Right atrium auricular region (tissue), 2 donors: ENCODE data around the gene MAFF. TPM values are rescaled to one million over a fixed set of nuclear protein-coding genes. Genes with fewer than 3 reads are reported as not detected.
A peak's percentile ranks its signal among the peaks of the same experiment; 100 is the strongest.
"Not testable (repeated sequence)": the region's sequence is repeated elsewhere in the genome, so short reads cannot be mapped to it uniquely, and the experiment has no call there.

ENCODE experiments used
- DNase-seq: peaks from one replicate; pipeline ENCODE4 v3.0.0-alpha.2; 2019; ENCODE audit warnings: low spot score
- H3K27ac ChIP-seq, 2 donors: fragments of 200-600 bp; sonication (generic); 1 replicate in 1 of 2; 2 replicates in 1 of 2; pipeline ENCODE4 v1.5.1; 2016 to 2019
- H3K27me3 ChIP-seq, 2 donors: fragments of 200-600 bp; sonication (generic); one replicate each; pipeline versions ENCODE4 v1.5.1 to v1.6.0; 2017 to 2019
- H3K36me3 ChIP-seq: fragments of 200-600 bp; sonication (generic); one replicate; pipeline ENCODE4 v1.5.1; 2016
- H3K4me1 ChIP-seq, 2 donors: fragments of 200-600 bp; sonication (generic); one replicate each; pipeline versions ENCODE4 v1.5.1 to v1.6.0; 2017 to 2019
- H3K4me3 ChIP-seq, 2 donors: fragments of 200-600 bp; sonication (generic); 1 replicate in 1 of 2; 2 replicates in 1 of 2; pipeline ENCODE4 v1.5.1; 2017 to 2019; ENCODE audit warnings: mild to moderate bottlenecking in 1 of 2, moderate library complexity in 1 of 2
- H3K9me3 ChIP-seq, 2 donors: fragments of 200-600 bp; sonication (generic); one replicate each; pipeline ENCODE4 v1.5.1; 2019
- CTCF ChIP-seq, 2 donors: fragments of 200-600 bp; sonication (generic); IDR thresholded peaks; one replicate each; pipeline ENCODE4 v1.5.1; 2019; ENCODE audit warnings: antibody characterized with exemption in 2 of 2
- total RNA-seq, 2 donors: library from RNA; depleted of rRNA; stranded (reverse); fragments of >200 nt; gene quantifications; one replicate each; pipeline ENCODE4 v1.1.0, GENCODE V29; 2016

MAFF gene
- total RNA-seq, result 10 to 100 TPM; 24.8 to 43.5 TPM

GRCh38 chr22:38201711-38202436 lies at the start of gene MAFF:
Gene MAFF (plus strand): TSS chr22:38201994. CDS start chr22:38213854, 11,860 bp downstream.
- no peak for TF ChIP-seq CTCF (IDR thresholded peaks at IDR 0.05)
- H3K4me1 ChIP-seq, result peaks cover 0 to 27% of the 10 kb centered on the region in 2 donors

GRCh38 chr22:38153821-38154562 lies 47.8 kb upstream of the MAFF start:
- Histone ChIP-seq H3K4me1 (no peaks in the 10 kb centered on the region), H3K4me3 (no peak overlapping the region), H3K9me3 (no peaks in the 10 kb centered on the region), H3K27me3 (no peaks in the 10 kb centered on the region), H3K27ac (no peak overlapping the region), H3K36me3 (no peaks in the 10 kb centered on the region)
- DNase-seq, result no peak
- no peak for TF ChIP-seq CTCF (IDR thresholded peaks at IDR 0.05)

More at GRCh38 chr22:38201711-38202436, at the start of gene MAFF:
- peak; percentile 98 for DNase-seq
- H3K4me3 ChIP-seq, result peak within 1 kb of the TSS; percentile 91 to 95
- no peaks in the 10 kb centered on the region for H3K9me3 ChIP-seq
- H3K27me3 ChIP-seq, result no peaks in the 10 kb centered on the region
- H3K36me3 ChIP-seq, result no peaks in the 10 kb centered on the region
- peak within 1 kb of the TSS; percentile 100 for H3K27ac ChIP-seq

GRCh38 chr22:38154563-38154915 lies 47.3 kb upstream of the MAFF start:
- H3K4me1 ChIP-seq, H3K4me3 ChIP-seq, H3K27me3 ChIP-seq, H3K9me3 ChIP-seq, DNase-seq, H3K27ac ChIP-seq, H3K36me3 ChIP-seq: not testable (repeated sequence)

DNA sequence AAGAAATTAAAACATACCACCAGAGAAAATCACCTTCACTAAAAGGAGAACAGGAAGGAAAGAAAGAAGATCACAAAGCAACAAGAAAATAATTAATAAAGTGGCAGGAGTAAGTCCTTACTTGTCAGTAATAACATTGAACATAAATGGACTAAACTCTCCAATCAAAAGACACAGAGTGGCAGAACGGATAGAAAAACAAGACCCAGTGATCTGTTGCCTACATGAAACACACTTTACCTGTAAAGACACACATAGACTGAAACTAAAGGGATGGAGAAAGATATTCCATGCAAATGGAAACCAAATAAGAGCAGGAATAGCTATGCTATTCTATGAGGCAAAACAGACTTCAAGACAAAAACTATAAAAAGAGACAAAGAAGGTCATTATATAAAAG lies 46.1 kb upstream of the MAFF start:
- TF ChIP-seq CTCF (IDR thresholded peaks at IDR 0.05), result no peak
- Histone ChIP-seq H3K4me3 (no peak overlapping the region), H3K9me3 (no peaks in the 10 kb centered on the region), H3K27me3 (no peaks in the 10 kb centered on the region), H3K4me1 (no peaks in the 10 kb centered on the region), H3K36me3 (no peaks in the 10 kb centered on the region), H3K27ac (no peak overlapping the region)
- no peak for DNase-seq

- Histone ChIP-seq H3K4me3 (no peak overlapping the region), H3K4me1 (peaks cover 0 to 26% of the 10 kb centered on the region in 2 donors), H3K27me3 (no peaks in the 10 kb centered on the region), H3K36me3 (no peaks in the 10 kb centered on the region), H3K27ac (peak overlapping the region; percentile 46 to 70), H3K9me3 (no peaks in the 10 kb centered on the region)
- no peak for DNase-seq
- no peak for TF ChIP-seq CTCF (IDR thresholded peaks at IDR 0.05)
Measured at GRCh38 chr22:38162881-38163843, 38.6 kb upstream of the MAFF start.
